ENCODE results near the gene UNKL.

Gene UNKL

GRCh38 chr16:1372292-1372950, 42.1 kb downstream of the UNKL start:
- DNase-seq = no peak

DNA sequence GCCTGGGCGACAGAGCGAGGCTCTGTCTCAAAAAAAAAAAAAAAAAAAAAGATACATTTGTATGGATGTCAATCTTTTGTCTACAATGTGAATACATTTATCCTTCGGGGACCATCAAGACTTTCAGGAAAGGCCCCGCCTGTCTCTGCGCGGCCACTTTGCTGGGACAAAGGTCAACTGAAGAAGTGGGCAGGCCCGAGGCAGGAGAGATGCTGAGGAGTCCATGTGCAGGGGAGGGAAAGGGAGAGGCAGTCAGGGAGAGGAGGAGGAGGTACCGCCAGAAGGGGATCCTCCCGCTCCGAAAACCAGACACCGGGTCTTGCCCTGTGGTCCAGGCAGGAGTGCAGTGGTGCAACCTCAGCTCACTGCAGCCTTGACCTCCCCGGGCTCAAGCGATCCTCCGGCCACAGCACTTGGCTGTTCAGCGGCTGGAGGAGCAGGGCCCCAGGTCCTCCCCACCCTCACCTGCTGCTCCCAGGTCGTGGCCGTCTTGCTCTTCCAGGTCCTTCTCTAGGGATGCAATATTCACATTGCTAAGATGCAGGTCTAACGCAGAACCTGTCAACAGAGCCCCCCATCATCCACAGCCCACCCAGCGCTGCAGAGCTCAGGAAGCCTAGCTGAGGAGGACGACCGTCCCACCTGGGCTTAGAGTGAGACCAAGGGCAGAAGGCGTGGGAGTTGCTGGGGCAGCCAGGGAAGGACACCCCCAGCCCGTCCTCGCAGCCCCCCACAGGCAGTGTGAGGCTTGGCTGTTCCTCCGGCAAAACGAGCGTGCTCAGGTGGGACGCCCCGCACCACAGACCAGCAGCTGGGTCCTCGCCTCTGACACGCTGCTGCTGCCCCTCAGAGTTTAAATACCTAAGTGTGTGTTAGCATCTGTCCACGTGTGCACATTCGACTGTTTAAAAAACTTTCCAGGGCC, 43.2 kb downstream of the UNKL start:
- DNase-seq = no peak

- no peak for DNase-seq
Observed at GRCh38 chr16:1367486-1368174, 46.9 kb downstream of the UNKL start.

GRCh38 chr16:1366712-1367299, 47.7 kb downstream of the UNKL start:
- no peak for DNase-seq

- DNase-seq = no peak
Observed at GRCh38 chr16:1366060-1366711, 48.3 kb downstream of the UNKL start.

GRCh38 chr16:1364510-1364909, 50.0 kb downstream of the UNKL start:
- DNase-seq = no peak

DNA sequence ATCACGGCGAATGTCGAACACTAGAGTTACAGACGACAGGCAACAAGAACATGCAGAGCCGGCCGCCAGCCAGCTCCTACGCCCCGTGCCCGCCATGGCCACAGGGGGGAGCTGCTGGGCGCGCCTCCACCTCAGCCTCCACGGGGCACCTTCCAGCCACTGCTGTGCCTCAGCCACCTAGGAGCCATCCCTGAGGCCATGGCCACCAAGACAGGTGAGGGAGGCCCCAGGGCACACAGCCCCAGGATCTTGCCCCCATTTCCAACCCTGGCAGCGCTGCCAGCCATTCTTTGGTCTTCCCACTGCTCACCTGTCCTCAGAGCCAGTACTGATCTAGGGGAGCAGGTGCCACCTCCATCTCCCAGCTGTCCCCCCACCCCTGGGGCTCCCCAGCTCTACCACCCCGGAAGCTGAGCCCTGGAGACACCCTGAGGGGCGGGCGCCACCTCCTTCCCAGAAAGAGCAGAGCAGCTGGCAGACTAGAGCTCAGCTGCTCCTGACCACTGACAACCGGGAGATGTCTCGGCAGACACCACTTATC, 50.9 kb downstream of the UNKL start:
- peak; percentile 39 to 51 for DNase-seq

GRCh38 chr16:1362807-1363206, 51.7 kb downstream of the UNKL start:
- DNase-seq = no peak

DNA sequence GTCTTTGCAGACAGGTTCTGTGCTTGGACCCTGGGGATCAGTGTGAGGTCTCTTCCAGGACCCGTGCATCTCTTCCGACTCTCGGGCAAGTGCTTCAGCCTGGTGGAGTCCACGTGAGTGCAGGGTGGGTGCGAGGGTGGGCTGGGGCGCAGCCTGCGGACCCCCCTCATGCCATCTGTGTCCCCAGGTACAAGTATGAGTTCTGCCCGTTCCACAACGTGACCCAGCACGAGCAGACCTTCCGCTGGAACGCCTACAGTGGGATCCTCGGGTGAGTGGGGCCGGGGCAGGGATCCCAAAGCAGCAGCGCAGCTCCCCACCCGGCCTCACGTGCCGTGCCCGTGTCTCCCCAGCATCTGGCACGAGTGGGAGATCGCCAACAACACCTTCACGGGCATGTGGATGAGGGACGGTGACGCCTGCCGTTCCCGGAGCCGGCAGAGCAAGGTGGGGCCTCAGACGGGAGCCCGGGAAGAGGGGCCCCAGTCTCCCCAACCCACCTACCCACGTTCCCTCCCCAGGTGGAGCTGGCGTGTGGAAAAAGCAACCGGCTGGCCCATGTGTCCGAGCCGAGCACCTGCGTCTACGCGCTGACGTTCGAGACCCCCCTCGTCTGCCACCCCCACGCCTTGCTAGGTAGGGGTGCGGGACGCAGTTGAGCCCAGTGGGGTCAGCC, 52.7 kb downstream of the UNKL start:
- DNase-seq = no peak

- DNase-seq = no peak
Observed at GRCh38 chr16:1357906-1358566, 56.5 kb downstream of the UNKL start.

- no peak for DNase-seq
Observed at GRCh38 chr16:1356061-1356900, 58.2 kb downstream of the UNKL start.

- no peak for DNase-seq
Observed at GRCh38 chr16:1355591-1355990, 58.9 kb downstream of the UNKL start.

GRCh38 chr16:1354815-1355540, 59.5 kb downstream of the UNKL start:
- DNase-seq = no peak

DNA sequence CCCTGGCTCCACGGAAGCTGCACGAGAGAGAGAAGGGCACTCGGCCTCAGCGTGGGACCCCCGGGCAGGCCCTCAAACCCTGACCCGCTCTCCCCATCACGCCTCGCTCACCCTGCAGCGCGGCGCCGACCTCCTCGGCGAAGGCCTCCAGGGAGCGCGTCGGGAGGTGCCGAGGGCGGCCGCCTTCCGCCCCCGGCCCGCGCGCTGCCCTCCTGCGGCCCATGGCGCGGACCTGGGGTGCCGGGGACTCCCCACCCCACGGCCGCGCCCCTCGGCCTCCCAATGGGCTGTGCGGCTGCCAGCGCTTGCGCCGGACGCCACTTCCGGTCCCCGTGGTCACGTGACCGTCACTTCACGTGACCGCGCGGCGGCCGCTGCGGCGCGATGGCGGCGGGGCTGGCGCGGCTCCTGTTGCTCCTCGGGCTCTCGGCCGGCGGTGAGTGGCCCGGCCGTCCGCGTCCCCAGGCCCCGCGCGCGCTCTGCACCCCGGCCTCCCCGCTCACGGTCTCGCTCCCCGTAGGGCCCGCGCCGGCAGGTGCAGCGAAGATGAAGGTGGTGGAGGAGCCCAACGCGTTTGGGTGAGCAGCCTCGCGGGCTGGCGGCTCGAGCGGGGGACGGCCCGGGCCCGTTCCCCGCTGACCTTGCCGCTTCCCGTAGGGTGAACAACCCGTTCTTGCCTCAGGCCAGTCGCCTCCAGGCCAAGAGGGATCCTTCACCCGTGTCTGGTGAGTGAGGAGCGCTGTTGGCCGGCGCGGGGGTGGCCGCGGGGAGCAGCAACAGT, 62.7 kb downstream of the UNKL start, which contains the start of the genes GNPTG and TSR3:
Gene GNPTG, plus strand, starts transcription at position 350 of the 781 bp plus-strand sequence. Its CDS starts 35 bp downstream, at position 385.
Gene TSR3, minus strand, starts transcription at position 297 of the 781 bp plus-strand sequence. Its CDS starts 74 bp downstream, at position 223.
- peak; percentile 75 to 93 for DNase-seq

DNA sequence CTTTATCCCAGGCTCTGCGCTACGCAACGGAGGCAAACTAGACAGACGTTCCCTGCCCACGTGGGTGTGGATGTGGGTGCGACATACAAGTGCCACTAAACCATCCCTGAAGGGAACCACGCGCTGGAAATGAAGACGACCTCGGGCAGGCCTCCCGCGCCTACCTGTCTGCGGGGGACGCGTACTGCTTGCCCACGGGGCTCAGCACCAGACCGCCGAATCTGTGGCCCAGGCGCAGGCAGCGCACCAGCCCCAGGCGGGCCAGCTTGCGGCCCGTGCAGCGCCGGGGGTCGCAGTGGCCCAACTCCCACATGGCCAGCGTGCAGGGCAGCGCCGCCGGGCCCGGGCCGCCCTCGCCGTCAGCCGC, 63.3 kb downstream of the UNKL start:
- DNase-seq = no peak

DNA sequence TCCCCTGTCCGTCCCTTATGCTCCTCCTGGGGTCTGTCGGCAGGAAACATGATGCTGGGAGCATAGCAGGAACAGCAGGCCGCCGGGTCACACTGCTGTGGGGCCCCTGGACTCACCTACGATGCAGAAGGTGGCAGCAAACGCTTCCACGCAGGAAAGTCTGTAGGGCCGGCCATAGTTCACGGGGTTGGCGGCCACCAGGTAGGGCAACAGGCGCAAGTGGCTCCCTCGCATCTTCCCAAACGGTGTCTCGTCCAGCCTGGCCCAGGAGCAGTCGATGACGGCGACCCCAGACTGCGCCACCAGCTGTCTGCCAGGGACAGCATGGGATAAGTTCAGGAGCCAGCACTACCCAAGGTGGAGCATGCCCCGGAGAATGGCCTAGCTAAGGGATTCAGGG, 63.8 kb downstream of the UNKL start:
- DNase-seq = no peak

DNA sequence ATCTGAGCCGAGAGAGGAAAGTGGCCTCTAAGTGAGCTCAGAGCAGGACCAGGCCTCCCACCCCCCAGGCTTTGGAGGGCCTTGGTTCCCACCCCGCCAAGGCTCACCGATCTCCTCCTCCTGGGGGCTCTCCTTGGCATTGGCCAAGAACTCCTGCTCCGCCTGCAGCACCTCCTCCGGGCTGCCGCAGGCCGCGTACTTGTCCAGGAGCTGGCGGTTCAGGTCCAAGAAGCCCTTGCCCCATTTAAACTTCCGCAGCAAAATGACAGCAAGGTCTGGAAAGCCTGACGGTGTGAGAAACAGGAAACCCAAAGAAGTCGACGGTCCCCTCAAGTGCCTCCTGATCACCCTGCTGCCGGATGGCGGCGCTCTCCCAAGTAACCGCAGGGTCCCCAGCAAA, 64.6 kb downstream of the UNKL start:
- DNase-seq = no peak

DNA sequence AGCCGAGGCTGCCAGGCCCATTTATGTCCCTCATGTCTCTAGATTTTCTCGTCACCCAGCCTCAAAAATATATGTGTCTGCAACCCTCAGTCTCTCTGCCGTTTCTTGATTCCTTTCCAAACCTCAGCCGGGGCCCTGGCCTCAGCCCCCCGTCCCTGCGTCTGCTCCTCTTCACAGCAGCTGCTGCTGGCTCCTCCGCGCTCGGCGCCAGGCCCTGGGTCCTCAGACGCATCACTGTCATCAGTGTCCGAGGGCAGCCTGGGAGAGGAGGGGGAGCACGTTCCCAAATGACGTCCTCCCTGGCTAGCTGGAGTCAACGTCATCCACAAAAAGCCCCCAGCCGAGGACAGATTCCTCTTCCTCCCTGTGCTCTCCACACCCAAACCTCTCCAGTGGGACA, 65.2 kb downstream of the UNKL start:
- no peak for DNase-seq

- no peak for DNase-seq
Observed at GRCh38 chr16:1348926-1349325, 65.6 kb downstream of the UNKL start.
